Endothelial cell of umbilical vein (primary cell): ENCODE results near the gene PCDHB16. TPM values are rescaled to one million over a fixed set of nuclear protein-coding genes. Genes with fewer than 3 reads are reported as not detected.
"Not testable (repeated sequence)": the region's sequence is repeated elsewhere in the genome, so short reads cannot be mapped to it uniquely, and the experiment has no call there.

Experiments
- BruUV-seq: library from RNA; stranded (reverse); fragments of 400-500 nt; replicated peaks from 2 replicates; lab custom pipeline; 2021; lab: Mats Ljungman, UMichigan
- CTCF ChIA-PET: fragments of 300-600, 350-600 bp; sonication (Branson Sonifier 250); formaldehyde crosslinking; loops from one replicate; lab custom pipeline; 2021; ENCODE audit warnings: antibody characterized with exemption, inconsistent platforms; lab: Charles Lee
- POLR2A ChIA-PET: fragments of 300-600, 350-600 bp; sonication (Branson Sonifier 250); formaldehyde crosslinking; loops from one replicate; lab custom pipeline; 2021; ENCODE audit warnings: antibody characterized with exemption, inconsistent platforms; lab: Charles Lee
- DNase-seq: peaks from one replicate; pipeline ENCODE4 v3.0.0-alpha.2; 2011; ENCODE audit warnings: low read depth, low spot score
- FAIRE-seq: peaks from 2 replicates; lab custom pipeline; 2011; peaks lifted over from hg19 to GRCh38; lab: Jason Lieb, UNC
- H2AFZ ChIP-seq: 2 replicates; pipeline ENCODE4 v1.6.0; 2012; ENCODE audit warnings: low read depth, low read length, control low read depth, inconsistent platforms
- H3K27ac ChIP-seq: 2 replicates; pipeline ENCODE4 v1.5.1; 2011; ENCODE audit warnings: low read depth, mild to moderate bottlenecking, control low read depth, low read length, moderate library complexity; ENCODE audit not compliant: insufficient read depth
- H3K27me3 ChIP-seq, 2 experiments: 2 replicates each; pipeline versions ENCODE4 v1.6.0 to v1.6.1; 2011; ENCODE audit warnings: low read length in 2 of 2, mixed read lengths in 1 of 2; ENCODE audit not compliant: control insufficient read depth in 2 of 2, insufficient read depth in 2 of 2
- H3K36me3 ChIP-seq, 2 experiments: 2 replicates in 1 of 2; 3 replicates in 1 of 2; pipeline ENCODE4 v1.5.1; 2011; ENCODE audit warnings: low read length in 2 of 2, mild to moderate bottlenecking in 1 of 2, moderate library complexity in 1 of 2; ENCODE audit not compliant: control insufficient read depth in 2 of 2, insufficient read depth in 2 of 2; ENCODE audit errors: extremely low read depth in 1 of 2
- H3K4me1 ChIP-seq: 3 replicates; pipeline ENCODE4 v1.5.1; 2011; ENCODE audit warnings: mild to moderate bottlenecking, low read length; ENCODE audit not compliant: control insufficient read depth, insufficient read depth; ENCODE audit errors: extremely low read depth
- H3K4me2 ChIP-seq: 2 replicates; pipeline ENCODE4 v1.6.1; 2011; ENCODE audit warnings: low read length, control low read depth, mixed read lengths; ENCODE audit not compliant: insufficient read depth
- H3K4me3 ChIP-seq, 3 experiments: fragments of 200-600 bp in 1 of 3; sonication (generic), shearing (Covaris generic) in 1 of 3; replicated peaks in 1 of 3; 2 replicates each; pipeline ENCODE4 v1.5.1; 2011 to 2016; ENCODE audit warnings: control low read depth in 3 of 3, low read length in 3 of 3, mild to moderate bottlenecking in 2 of 3, inconsistent platforms in 1 of 3, low read depth in 1 of 3, moderate library complexity in 1 of 3; ENCODE audit not compliant: insufficient read depth in 1 of 3
- H3K79me2 ChIP-seq: 2 replicates; pipeline ENCODE4 v1.6.0; 2012; ENCODE audit warnings: low read length, inconsistent platforms; ENCODE audit not compliant: control insufficient read depth, insufficient read depth
- H3K9ac ChIP-seq: replicated peaks from 2 replicates; pipeline ENCODE3; 2011; ENCODE audit warnings: low read length, control low read depth; ENCODE audit not compliant: insufficient read depth; ENCODE audit errors: extremely low read depth
- H3K9me1 ChIP-seq: replicated peaks from 3 replicates; pipeline ENCODE4 v1.6.0; 2011; ENCODE audit warnings: mild to moderate bottlenecking, low read length; ENCODE audit not compliant: control insufficient read depth, insufficient read depth; ENCODE audit errors: extremely low read depth
- H3K9me3 ChIP-seq: replicated peaks from 2 replicates; pipeline ENCODE4 v1.5.1; 2012; ENCODE audit warnings: low read length, inconsistent platforms; ENCODE audit not compliant: control insufficient read depth, insufficient read depth
- H4K20me1 ChIP-seq: replicated peaks from 2 replicates; pipeline ENCODE3; 2011; ENCODE audit warnings: mild to moderate bottlenecking, low read length; ENCODE audit not compliant: control insufficient read depth, insufficient read depth; ENCODE audit errors: extremely low read depth
- FOS ChIP-seq: IDR thresholded peaks from 2 replicates; pipeline ENCODE4 v1.6.1; 2011; ENCODE audit warnings: mild to moderate bottlenecking, low read length, moderate library complexity, borderline replicate concordance; ENCODE audit not compliant: insufficient read depth
- GATA2 ChIP-seq: IDR thresholded peaks from 2 replicates; pipeline ENCODE4 v1.7.0; 2011; ENCODE audit warnings: low read depth, mild to moderate bottlenecking, moderate library complexity, mixed read lengths, low read length; ENCODE audit not compliant: insufficient read length, insufficient read depth
- MYC ChIP-seq: IDR thresholded peaks from one replicate; pipeline ENCODE4 v1.6.1; 2011; ENCODE audit warnings: mild to moderate bottlenecking, low read depth, low read length
- dilution Hi-C: fragments of 300-500 bp; cut with MboI; formaldehyde crosslinking; loops from one replicate; pipeline ENCODE4 v1.15.0; 2019; ENCODE audit warnings: low sequenced_read_pairs; ENCODE audit not compliant: extremely low pct_ligation_motif_present
- intact Hi-C: fragments of 100-400 bp; cut with micrococcal nuclease; formaldehyde crosslinking; loops from one replicate; pipeline ENCODE4 v1.10.0; 2022
- polyA plus RNA-seq, 4 experiments: library from polyadenylated mRNA; depleted of rRNA in 3 of 4; stranded (reverse) in 3 of 4; unstranded in 1 of 4; fragments of >200 nt; gene quantifications; 2 replicates each; pipeline versions ENCODE4 v1.2.1 to v1.2.3, GENCODE V29; 2011 to 2012; ENCODE audit warnings: missing spikeins in 1 of 4
- total RNA-seq: library from RNA; stranded (reverse); gene quantifications from 2 replicates; pipeline ENCODE4 v1.2.3, GENCODE V29; 2021

PCDHB16 gene
- total and polyA plus RNA-seq, 2 donors (not counting 3 experiments of a cell fraction or from before 2014, with no cell fraction given), result 0.18 to 0.22 TPM

DNA sequence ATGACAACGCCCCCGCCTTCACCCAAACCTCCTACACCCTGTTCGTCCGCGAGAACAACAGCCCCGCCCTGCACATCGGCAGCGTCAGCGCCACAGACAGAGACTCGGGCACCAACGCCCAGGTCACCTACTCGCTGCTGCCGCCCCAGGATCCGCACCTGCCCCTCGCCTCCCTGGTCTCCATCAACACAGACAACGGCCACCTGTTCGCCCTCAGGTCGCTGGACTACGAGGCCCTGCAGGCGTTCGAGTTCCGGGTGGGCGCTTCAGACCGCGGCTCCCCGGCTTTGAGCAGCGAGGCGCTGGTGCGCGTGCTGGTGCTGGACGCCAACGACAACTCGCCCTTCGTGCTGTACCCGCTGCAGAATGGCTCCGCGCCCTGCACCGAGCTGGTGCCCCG, 2.8 kb upstream of the PCDHB16 start:
- POLR2A ChIA-PET, intact Hi-C loops, H3K27ac ChIP-seq, CTCF ChIA-PET, H3K36me3 ChIP-seq, H4K20me1 ChIP-seq, BruUV-seq, H3K4me3 ChIP-seq, H3K4me1 ChIP-seq, H3K9ac ChIP-seq, DNase-seq, H3K9me1 ChIP-seq, H3K4me2 ChIP-seq, H2AFZ ChIP-seq, FAIRE-seq, H3K9me3 ChIP-seq, H3K79me2 ChIP-seq, dilution Hi-C loops, H3K27me3 ChIP-seq: not testable (repeated sequence)

DNA sequence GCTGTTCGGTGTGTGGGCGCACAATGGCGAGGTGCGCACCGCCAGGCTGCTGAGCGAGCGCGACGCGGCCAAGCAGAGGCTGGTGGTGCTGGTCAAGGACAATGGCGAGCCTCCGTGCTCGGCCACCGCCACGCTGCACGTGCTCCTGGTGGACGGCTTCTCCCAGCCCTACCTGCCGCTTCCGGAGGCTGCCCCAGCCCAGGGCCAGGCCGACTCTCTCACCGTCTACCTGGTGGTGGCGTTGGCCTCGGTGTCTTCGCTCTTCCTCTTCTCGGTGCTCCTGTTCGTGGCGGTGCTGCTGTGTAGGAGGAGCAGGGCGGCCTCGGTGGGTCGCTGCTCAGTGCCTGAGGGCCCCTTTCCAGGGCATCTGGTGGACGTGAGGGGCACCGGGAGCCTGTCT, 2.3 kb upstream of the PCDHB16 start:
- H3K27me3 ChIP-seq, H3K9ac ChIP-seq, H3K4me2 ChIP-seq, H3K9me1 ChIP-seq, H2AFZ ChIP-seq, H3K4me1 ChIP-seq, POLR2A ChIA-PET, dilution Hi-C loops, H4K20me1 ChIP-seq, DNase-seq, CTCF ChIA-PET, H3K79me2 ChIP-seq, H3K36me3 ChIP-seq, BruUV-seq, intact Hi-C loops, H3K4me3 ChIP-seq, FAIRE-seq, H3K9me3 ChIP-seq, H3K27ac ChIP-seq: not testable (repeated sequence)

DNA sequence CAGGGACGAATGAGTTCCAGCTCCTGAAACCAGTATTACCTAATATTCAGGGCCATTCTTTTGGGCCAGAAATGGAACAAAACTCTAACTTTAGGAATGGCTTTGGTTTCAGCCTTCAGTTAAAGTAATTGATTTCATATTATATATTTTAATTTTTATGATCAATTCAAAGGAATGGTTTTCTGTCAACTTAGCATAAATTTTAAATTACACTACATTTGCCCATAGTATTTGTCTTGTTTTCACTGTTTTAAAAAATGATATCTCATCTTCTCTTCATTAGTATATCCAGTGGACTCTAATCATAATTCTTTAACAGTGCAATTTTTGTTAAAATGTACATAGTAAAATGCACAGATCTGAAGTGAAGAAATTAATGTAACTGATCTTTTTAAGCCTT, 1.9 kb upstream of the PCDHB16 start:
- FAIRE-seq (no peak), DNase-seq (no peak)
- no peaks in the 10 kb centered on the region for H3K79me2 ChIP-seq
- no peak overlapping the region for H3K9ac ChIP-seq
- no peak overlapping the region for H3K4me3 ChIP-seq
- TF ChIP-seq FOS (no peak), GATA2 (no peak), MYC (no peak)
- POLR2A ChIA-PET, result no interaction called here
- H3K9me1 ChIP-seq, result no peaks in the 10 kb centered on the region
- H2AFZ ChIP-seq, result no peak overlapping the region
- intact Hi-C loops (no loop called here), dilution Hi-C loops (no loop called here)
- BruUV-seq, result no TSS peak
- no peak overlapping the region for H3K4me2 ChIP-seq
- no peaks in the 10 kb centered on the region for H3K4me1 ChIP-seq
- H4K20me1 ChIP-seq, result no peaks in the 10 kb centered on the region
- H3K36me3 ChIP-seq, result no peaks in the 10 kb centered on the region
- CTCF ChIA-PET, result no interaction called here
- H3K27me3 ChIP-seq, result no peaks in the 10 kb centered on the region
- no peak overlapping the region for H3K27ac ChIP-seq
- H3K9me3 ChIP-seq, result no peaks in the 10 kb centered on the region

DNA sequence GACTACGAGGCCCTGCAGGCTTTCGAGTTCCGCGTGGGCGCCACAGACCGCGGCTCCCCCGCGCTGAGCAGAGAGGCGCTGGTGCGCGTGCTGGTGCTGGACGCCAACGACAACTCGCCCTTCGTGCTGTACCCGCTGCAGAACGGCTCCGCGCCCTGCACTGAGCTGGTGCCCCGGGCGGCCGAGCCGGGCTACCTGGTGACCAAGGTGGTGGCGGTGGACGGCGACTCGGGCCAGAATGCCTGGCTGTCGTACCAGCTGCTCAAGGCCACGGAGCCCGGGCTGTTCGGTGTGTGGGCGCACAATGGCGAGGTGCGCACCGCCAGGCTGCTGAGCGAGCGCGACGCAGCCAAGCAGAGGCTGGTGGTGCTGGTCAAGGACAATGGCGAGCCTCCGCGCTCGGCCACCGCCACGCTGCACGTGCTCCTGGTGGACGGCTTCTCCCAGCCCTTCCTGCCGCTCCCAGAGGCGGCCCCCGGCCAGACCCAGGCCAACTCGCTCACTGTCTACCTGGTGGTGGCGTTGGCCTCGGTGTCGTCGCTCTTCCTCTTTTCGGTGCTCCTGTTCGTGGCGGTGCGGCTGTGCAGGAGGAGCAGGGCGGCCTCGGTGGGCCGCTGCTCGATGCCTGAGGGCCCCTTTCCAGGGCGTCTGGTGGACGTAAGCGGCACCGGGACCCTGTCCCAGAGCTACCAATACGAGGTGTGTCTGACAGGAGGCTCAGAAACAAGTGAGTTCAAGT, 2.1 kb downstream of the PCDHB16 start:
- H3K4me3 ChIP-seq, DNase-seq, H3K27ac ChIP-seq, H3K9ac ChIP-seq, H4K20me1 ChIP-seq, H3K4me2 ChIP-seq, POLR2A ChIA-PET, BruUV-seq, dilution Hi-C loops, H2AFZ ChIP-seq, FAIRE-seq, H3K79me2 ChIP-seq, H3K4me1 ChIP-seq, H3K9me3 ChIP-seq, H3K36me3 ChIP-seq, intact Hi-C loops, H3K9me1 ChIP-seq, CTCF ChIA-PET, H3K27me3 ChIP-seq: not testable (repeated sequence)
